ENCODE results near the gene SENP5.

The SENP5 gene

DNA sequence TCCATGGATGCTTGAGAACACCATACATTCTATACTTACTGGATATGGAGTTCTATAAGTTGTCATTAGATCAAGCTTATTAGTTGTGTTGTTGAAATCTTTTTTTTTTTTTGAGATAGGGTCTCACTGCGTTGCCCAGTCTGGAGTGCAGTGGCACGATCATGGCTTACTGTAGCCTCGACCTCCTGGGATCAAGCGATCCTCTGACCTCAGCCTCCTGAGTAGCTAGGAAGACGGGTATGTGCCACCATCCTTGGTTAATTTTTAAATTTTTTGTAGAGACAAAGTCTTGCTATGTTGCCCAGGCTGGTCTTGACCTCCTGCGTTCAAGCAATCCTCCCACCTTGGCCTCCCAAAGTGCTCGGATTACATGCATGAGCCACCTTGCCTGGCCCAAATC, 87.1 kb downstream of the SENP5 start:
- TF ChIP-seq, protein P1, sequence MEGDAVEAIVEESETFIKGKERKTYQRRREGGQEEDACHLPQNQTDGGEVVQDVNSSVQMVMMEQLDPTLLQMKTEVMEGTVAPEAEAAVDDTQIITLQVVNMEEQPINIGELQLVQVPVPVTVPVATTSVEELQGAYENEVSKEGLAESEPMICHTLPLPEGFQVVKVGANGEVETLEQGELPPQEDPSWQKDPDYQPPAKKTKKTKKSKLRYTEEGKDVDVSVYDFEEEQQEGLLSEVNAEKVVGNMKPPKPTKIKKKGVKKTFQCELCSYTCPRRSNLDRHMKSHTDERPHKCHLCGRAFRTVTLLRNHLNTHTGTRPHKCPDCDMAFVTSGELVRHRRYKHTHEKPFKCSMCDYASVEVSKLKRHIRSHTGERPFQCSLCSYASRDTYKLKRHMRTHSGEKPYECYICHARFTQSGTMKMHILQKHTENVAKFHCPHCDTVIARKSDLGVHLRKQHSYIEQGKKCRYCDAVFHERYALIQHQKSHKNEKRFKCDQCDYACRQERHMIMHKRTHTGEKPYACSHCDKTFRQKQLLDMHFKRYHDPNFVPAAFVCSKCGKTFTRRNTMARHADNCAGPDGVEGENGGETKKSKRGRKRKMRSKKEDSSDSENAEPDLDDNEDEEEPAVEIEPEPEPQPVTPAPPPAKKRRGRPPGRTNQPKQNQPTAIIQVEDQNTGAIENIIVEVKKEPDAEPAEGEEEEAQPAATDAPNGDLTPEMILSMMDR (IDR thresholded peaks at IDR 0.05; ENCODE audit: control insufficient read depth, extremely low read depth, insufficient read depth) = no peak
- DNase-seq (ENCODE audit: low read depth) = no peak
- no peak overlapping the region for H3K4me3 ChIP-seq (ENCODE audit: low read depth, low read length)

DNA sequence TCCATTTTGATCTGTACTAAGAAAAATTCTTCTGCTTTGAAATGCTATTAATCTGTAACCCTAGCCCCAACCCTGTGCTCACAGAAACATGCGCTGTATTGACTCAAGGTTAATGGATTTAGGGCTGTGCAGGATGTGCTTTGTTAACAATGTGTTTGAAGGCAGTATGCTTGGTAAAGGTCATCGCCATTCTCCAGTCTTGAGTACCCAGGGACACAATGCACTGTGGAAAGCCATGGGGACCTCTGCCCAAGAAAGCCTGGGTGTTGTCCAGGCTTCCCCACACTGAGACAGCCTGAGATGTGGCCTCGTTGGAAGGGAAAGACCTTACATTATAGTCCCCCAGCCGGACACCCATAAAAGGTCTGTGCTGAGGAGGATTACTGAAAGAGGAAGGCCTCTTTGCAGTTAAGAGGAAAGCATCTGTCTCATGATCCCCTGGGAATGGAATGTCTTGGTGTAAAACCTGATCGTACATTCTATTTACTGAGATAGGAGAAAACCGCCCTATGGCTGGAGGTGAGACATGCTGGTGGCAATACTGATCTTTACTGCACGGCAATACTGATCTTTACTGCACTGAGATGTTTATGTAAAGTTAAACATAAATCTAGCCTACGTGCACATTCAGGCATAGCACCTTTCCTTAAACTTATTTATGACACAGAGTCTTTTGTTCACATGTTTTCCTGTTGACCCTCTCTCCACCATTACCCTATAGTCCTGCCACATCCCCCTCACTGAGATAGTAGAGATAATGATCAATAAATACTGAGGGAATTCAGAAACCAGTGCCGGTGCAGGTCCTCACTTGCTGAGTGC, 94.6 kb downstream of the SENP5 start:
- no peak overlapping the region for H3K4me3 ChIP-seq (ENCODE audit: low read depth, low read length)
- TF ChIP-seq, protein P1 (IDR thresholded peaks at IDR 0.05; ENCODE audit: control insufficient read depth, extremely low read depth, insufficient read depth) = no peak
- DNase-seq (ENCODE audit: low read depth) = no peak

DNA sequence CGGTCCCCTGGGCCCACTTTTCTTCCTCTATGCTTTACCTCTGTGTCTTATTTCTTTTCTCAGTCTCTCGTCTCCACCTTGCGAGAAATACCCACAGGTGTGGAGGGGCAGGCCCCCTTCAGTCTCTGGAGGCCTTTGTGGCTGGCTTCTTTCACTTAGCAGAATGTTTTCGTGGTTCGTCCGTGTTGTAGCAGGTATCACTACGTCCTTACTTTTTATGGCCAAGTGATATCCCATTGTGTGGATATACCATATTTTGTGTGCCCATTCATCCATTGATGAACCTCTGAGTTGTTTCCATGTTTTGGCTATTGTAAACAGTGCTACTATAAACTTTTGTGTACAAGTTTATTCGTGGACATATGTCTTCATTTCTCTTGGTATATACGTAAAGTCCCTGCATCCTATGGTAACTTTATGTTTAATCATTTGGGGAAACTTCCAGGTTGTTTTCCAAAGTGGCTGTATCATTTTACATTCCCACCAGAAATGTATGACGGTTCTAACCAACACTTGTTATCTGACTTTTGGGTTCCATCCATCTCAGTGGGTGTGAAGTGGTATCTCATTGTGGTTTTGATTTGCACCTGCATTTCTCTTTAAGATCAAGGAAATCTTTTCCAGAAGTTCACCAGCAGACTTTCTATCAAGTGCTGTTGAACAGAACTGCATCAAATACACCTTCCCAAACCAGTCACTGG, 95.4 kb downstream of the SENP5 start:
- TF ChIP-seq, protein P1 (IDR thresholded peaks at IDR 0.05; ENCODE audit: control insufficient read depth, extremely low read depth, insufficient read depth) = no peak
- no peak for DNase-seq (ENCODE audit: low read depth)
- H3K4me3 ChIP-seq (ENCODE audit: low read depth, low read length) = no peak overlapping the region

DNA sequence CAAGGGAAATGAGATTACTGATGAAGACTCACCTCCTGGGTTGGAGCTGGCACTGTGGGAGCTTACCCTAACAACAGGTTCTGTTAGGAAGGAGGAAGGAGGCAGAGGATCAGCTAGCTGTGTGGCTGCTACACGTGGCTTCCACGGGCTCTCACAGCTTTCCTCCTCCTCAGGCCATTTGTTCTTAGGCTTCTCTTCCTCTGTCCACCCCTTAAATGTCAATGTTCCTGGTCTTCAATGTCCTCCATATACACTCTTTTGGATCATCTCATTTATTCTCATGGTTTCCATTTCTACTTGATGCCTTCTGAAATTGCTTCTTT, 95.9 kb downstream of the SENP5 start:
- TF ChIP-seq, protein P1 (IDR thresholded peaks at IDR 0.05; ENCODE audit: control insufficient read depth, extremely low read depth, insufficient read depth) = no peak
- no peak overlapping the region for H3K4me3 ChIP-seq (ENCODE audit: low read depth, low read length)
- DNase-seq (ENCODE audit: low read depth) = no peak

DNA sequence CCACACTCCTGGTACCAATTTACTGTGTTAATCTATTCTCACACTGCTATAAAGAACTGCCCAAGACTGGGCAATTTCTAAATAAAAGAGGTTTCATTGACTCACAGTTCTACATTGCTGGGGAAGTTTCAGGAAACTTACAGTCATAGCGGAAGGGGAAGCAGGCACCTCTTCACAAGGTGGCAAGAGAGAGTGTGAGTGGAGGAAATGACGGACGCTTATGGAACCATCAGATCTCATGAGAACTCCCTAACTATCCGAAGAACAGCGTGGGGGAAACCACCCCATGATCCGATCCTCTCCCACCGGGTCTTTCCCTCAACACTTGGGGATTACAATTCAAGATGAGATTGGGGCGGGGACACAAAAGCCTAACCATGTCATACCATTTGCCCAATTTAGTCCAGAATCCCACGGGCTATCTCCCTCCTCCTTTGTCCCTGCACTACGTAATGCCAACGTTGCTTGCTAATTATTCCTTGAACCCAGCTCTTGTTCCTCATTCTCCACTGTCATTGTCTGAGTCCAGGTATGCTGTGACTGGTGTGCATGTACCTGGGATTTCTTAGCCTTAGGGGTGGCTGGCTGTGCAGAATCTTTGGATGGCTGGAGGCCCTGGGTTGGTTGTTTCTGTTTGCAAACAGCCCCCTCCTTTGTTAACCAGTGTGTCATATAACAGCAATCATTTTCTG, 97.5 kb downstream of the SENP5 start:
- no peak overlapping the region for H3K4me3 ChIP-seq (ENCODE audit: low read depth, low read length)
- DNase-seq (ENCODE audit: low read depth) = no peak
- TF ChIP-seq, protein P1 (IDR thresholded peaks at IDR 0.05; ENCODE audit: control insufficient read depth, extremely low read depth, insufficient read depth) = no peak

DNA sequence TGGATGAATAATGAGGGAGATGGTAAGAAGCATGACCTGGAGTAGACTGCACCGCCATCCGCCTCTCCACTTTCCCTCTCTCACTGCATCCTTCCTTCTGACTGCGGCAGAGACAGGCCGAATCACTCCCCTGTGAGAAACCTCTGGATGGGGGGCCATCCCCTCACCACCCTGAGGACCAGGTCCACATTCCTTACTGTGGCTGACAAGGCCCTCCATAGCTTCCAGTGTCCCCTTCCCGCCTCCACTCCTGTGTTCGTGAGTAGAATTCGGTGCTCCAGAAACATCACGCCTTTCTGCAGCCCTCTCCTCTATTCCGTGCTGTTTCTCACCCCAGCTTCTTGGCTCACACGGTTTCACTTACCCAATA, 98.1 kb downstream of the SENP5 start:
- TF ChIP-seq, protein P1 (IDR thresholded peaks at IDR 0.05; ENCODE audit: control insufficient read depth, extremely low read depth, insufficient read depth) = no peak
- DNase-seq (ENCODE audit: low read depth) = no peak
- H3K4me3 ChIP-seq (ENCODE audit: low read depth, low read length) = no peak overlapping the region
